Retinal pigment epithelial cell (primary cell): ENCODE data around the gene TRPM2.

ENCODE experiments used
- DNase-seq: peaks from one replicate; pipeline ENCODE4 v3.0.0-alpha.2; 2010; ENCODE audit warnings: low read depth
- H3K4me3 ChIP-seq: 2 replicates; pipeline ENCODE4 v1.5.1; 2011; ENCODE audit warnings: mild to moderate bottlenecking, low read length, control low read depth, moderate library complexity
- TF ChIP-seq, protein P1 (sequence below): conservative IDR thresholded peaks from 2 replicates; pipeline ENCODE4 v1.5.1; 2011; ENCODE audit warnings: low read depth, low read length, control low read depth, inconsistent platforms

The TRPM2 gene

DNA sequence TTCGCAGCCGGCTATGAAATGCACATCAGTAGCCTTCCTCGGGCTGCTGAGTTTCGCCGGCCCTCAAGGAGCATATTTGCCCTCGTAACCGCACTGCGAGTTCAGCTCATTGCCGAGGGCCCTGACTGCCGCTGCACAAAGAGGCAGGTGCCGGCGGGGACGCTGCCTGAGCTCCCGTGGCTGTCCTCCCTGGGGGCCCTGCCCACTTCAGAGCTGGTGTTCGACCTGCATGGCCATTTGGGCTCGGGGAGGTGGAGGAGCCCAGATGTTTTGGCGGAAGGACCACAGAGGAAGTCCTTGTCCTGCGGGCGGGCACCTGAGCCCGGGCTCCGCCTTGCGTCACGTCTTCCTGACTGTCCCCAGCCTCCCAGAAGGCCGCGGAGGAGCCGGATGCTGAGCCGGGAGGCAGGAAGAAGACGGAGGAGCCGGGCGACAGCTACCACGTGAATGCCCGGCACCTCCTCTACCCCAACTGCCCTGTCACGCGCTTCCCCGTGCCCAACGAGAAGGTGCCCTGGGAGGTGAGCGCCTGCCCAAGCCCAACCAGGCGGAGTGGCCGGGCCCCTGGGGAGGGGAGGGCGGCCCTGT, 72.0 kb downstream of the TRPM2 start:
- H3K4me3 ChIP-seq, result no peak overlapping the region
- TF ChIP-seq, protein P1, sequence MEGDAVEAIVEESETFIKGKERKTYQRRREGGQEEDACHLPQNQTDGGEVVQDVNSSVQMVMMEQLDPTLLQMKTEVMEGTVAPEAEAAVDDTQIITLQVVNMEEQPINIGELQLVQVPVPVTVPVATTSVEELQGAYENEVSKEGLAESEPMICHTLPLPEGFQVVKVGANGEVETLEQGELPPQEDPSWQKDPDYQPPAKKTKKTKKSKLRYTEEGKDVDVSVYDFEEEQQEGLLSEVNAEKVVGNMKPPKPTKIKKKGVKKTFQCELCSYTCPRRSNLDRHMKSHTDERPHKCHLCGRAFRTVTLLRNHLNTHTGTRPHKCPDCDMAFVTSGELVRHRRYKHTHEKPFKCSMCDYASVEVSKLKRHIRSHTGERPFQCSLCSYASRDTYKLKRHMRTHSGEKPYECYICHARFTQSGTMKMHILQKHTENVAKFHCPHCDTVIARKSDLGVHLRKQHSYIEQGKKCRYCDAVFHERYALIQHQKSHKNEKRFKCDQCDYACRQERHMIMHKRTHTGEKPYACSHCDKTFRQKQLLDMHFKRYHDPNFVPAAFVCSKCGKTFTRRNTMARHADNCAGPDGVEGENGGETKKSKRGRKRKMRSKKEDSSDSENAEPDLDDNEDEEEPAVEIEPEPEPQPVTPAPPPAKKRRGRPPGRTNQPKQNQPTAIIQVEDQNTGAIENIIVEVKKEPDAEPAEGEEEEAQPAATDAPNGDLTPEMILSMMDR, result no peak
- no peak for DNase-seq

DNA sequence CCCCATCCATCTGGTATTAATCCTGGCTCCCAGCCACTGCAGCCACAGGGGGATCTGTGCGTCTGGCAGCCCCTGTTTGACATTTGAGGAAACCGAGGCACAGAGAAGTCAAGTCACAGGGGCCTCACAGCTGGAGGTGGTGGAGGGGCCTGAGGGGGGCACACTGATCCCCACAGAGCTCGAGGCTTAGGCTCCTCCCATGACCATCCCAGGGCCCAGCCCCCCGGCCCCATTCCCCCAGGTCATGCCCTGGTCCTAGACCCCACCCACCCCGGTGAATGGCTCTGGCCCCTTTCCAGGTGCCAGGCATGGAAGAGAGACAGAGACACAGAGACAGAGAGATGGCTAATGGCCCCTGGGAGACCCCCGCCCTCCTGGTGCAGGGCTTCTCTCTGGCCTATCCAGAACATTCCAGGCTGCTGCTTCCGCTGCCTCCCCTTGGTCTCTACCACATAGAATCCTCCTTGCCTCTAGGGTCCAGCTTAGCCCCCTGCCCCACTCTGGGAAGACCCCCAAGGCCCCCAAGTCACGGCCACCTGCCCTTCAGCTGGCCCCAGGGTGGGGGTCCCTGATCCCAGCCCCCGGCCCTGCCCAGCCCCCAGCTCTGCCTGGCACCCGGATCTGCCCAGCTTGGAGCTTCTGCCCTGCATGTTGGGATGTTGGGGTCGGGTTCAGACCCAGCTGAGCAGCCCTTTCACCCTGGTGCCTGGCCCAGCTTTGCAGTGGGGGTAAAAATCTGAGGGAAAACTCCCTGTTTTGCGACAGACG, 72.7 kb downstream of the TRPM2 start:
- no peak overlapping the region for H3K4me3 ChIP-seq
- TF ChIP-seq, protein P1, result no peak
- no peak for DNase-seq

DNA sequence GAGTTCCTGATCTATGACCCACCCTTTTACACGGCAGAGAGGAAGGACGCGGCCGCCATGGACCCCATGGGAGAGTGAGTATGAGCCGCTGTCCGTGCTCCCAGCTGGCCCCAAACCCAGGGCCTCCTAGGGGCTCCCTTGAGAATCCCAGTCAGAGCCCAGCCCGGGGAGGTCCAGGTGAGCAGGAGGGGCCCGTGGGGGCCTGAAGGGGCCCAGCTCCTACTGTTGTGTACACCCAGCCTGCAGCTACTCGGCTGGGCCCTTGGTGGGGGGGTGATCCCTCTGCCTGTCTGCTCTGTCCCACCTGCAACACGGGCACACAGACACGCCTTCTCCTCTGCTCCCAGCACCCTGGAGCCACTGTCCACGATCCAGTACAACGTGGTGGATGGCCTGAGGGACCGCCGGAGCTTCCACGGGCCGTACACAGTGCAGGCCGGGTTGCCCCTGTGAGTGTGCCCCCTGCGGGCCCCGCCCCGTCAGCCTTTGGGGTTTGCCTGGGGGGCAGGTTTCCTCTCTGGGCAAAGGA, 73.3 kb downstream of the TRPM2 start:
- DNase-seq, result no peak
- H3K4me3 ChIP-seq, result no peak overlapping the region
- TF ChIP-seq, protein P1, result no peak

DNA sequence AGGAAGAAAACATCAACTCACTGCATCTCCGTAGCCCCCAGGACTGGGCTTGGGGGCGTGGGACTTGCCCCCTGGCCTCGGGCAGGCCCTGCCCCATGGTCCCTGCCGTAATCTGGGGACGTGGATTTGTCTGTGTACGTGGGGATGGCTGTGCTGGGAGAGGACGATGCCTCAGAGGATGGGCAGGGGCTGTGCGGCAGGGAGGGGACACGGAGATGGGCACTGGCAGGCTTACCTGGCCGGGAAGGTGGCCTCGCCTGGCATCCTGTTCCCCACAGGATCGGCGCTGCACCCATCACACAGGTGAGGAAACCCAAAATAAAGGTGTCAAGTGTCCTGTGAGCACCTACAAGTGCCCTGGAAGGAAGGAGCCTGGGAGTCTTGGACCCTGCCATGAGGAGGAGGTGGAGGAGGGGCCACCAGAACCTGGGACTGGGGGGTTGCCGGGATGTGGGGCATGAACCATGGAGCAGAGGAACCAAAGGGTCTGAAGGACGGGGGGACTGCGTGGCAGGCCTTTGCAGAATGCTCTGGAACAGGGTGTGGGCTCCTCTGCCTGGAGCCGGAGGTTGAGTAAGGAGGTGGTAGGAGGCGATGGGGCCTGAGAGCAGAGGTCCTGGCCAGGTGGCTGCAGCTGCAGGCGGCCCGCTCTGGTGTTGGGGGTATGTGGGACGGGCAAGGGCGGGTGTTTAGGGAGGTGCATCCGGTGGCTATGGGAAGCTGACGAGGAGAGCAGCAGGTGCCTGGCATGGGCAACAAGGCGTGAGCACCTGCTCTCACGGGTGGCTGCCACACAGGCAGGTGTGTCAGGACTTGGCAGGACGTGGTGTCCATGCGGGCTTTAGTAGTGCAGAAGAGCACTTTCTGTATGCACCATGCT, 74.1 kb downstream of the TRPM2 start:
- DNase-seq, result no peak
- no peak overlapping the region for H3K4me3 ChIP-seq
- TF ChIP-seq, protein P1, result no peak

DNA sequence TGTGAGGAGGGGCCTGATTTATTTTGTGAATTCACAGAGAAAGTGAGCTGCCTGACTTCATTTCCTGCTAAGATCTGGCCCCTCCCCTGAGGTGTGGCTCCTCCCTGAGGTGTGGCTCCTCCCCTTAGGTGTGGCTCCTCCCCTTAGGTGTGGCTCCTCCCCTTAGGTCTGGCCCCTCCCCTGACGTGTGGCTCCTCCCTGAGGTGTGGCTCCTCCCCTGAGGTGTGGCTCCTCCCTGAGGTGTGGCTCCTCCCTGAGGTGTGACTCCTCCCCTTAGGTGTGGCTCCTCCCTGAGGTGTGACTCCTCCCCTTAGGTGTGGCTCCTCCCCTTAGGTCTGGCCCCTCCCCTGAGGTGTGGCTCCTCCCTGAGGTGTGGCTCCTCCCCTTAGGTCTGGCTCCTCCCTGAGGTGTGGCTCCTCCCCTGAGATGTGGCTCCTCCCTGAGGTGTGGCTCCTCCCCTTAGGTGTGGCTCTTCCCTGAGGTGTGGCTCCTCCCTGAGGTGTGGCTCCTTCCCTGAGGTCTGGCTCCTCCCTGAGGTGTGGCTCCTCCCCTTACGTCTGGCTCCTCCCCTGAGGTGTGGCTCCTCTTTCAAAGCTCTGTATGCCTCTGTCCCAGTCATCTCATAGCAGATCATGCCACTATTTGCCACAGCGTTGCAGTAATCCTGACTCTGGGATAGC, 75.0 kb downstream of the TRPM2 start:
- TF ChIP-seq, protein P1, result no peak
- H3K4me3 ChIP-seq, result no peak overlapping the region
- DNase-seq, result no peak

DNA sequence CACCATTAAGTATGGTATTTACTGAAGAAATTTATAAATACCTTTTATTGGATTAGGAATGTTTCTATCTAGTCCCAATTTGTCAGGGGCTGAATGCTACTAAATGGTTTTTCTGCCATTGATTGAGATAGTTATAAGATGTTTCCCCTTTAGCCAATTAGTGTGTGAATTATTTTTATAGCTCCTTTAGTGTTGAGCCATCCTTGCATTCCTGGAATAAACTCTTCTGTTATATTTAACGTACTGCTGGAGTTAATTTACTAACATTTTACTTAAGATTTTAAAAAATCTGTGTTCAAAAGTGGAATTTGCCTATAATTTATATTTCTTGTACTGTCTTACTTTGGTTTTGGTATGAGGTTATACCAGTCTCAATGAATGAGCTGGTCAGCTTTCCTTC, 76.5 kb downstream of the TRPM2 start:
- TF ChIP-seq, protein P1, result no peak
- DNase-seq, result no peak
- no peak overlapping the region for H3K4me3 ChIP-seq
